ACHN (cell line): ENCODE results near the gene KCNA4.
"Not testable (repeated sequence)": the region's sequence is repeated elsewhere in the genome, so short reads cannot be mapped to it uniquely, and the experiment has no call there.

Source experiments
- DNase-seq: peaks from one replicate; pipeline ENCODE4 v3.0.0-alpha.2; 2015
- in situ Hi-C: cut with HindIII; loops from 2 replicates; pipeline ENCODE4 v1.10.0; 2017; ENCODE audit warnings: low sequenced_read_pairs, low pct_ligation_motif_present, low pct_unique_long_range_greater_than_20kb

Gene KCNA4

DNA sequence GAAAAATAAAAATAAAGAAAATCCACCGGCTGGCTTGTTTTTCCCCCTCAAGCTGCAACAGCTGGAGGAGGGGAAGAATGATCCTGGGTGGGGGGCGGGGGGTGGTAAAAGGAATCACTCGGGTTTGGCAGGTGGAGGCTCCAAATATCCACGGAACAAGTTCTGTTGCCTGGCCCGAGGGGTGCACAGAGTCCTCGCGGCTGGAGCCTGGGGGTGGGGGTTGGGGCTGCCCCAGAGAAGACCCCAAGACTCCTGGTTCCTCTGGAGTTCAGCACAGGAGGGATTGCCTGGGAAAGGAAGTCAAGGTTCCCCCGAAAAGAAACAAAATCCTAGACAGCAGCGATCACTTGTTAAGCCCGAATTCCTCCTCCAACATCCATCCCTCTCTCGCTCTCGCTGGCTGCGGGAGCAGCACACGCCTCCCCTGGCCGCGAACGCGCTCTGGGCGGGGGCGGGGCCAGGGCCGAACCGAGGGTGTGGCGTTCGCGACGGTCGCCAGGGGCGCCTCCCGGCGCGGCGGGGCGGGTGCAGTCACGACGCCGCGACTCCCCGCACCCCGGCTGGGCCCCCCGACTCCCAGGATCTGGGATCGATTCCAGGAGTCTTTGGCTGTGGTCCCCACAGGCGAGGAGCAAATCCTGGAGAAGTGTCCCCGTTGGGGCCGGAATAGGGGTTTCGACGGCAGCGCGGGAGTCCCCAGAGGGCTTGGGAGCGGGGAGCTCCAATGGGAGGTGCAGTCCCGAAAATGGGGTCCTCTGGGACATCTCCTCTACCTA lies at the start of gene KCNA4:
KCNA4 (minus strand) TSS at position 443 of the 776 bp plus-strand sequence. CDS start 4,352 bp downstream, outside the sequence.
- in situ Hi-C loops, result no loop called here
- no peak for DNase-seq

DNA sequence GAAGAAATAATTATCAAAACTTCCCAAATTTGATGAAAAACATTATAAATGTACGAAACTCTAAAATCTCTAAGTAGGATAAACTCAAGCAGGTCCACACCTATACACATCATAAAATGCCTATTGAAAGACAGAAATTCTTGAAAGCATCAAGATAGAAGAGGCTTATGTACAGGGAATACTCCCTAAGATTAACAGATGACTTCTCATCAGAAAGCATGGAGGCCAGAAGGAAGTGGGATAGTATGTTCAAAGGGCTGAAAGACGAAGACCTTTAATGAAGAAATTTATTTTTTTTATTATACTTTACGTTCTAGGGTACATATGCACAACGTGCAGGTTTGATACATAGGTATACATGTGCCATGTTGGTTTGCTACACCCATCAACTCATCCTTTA lies 45.3 kb upstream of the KCNA4 start:
- in situ Hi-C loops, result no loop called here
- no peak for DNase-seq

DNA sequence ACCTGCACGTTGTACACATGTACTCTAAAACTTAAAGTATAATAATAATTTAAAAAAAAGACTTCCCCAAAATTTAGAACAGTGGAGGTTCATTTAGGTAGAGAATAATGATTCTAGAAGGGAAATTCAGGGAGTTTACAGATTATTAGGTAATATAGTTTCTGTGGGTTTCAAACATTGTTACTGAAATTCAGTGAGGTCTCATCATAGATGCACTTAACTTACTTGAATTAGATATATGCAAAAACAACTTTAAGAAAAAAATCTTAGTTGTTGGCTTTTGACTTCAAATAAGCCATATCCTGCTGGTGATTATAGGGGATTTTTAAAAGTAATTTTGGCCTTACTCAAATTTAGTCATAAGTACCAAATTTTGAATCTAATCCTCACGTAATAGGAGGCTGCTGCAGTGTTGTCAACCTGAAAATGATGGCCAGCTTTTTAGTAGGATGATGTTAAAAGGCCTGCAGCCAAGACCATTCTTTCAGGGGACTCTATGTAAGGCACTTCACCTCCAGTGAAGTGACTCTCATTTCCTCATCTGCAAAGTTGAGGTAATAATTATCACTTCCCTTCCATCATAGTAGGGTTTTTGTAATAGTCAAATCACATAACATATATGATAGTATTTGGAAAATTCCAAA lies 42.5 kb upstream of the KCNA4 start:
- in situ Hi-C loops, result no loop called here
- no peak for DNase-seq

DNA sequence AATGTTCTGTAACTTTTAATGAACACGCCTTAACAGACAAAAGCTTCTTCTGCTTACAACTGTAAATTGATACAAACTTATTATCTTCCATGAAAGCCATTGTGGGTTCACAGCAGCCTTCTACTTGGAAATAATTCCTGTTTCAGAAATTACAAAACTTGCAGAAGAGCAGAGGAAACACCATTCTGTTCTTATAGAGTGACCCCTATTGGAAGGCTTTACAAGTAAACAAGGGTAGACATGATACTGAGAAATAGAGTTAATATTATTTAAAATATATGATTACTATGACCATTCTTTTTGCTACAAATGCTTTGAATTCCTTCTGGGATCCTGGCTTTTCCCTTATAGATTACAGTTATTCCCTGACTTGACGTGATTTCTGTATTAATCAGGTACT lies 32.4 kb upstream of the KCNA4 start:
- no peak for DNase-seq
- in situ Hi-C loops, result no loop called here

DNA sequence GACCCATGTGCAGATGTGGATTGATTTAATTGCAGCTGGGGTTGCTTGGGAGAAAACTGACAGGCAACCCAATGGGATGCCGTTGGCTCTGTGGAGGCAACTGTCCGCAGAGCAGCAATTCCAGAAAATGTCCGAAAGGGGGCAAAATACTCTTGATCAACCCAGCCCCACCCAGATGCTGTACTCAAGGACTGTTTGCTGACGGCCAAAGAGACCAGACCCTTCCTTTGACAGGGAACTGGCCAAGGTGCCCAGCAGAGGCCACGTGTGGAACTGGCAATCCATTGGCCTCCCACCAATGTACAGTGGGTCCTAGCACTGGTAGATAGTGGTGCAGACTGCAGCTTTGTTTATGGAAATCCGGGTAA lies 29.7 kb upstream of the KCNA4 start:
- in situ Hi-C loops, result no loop called here

DNA sequence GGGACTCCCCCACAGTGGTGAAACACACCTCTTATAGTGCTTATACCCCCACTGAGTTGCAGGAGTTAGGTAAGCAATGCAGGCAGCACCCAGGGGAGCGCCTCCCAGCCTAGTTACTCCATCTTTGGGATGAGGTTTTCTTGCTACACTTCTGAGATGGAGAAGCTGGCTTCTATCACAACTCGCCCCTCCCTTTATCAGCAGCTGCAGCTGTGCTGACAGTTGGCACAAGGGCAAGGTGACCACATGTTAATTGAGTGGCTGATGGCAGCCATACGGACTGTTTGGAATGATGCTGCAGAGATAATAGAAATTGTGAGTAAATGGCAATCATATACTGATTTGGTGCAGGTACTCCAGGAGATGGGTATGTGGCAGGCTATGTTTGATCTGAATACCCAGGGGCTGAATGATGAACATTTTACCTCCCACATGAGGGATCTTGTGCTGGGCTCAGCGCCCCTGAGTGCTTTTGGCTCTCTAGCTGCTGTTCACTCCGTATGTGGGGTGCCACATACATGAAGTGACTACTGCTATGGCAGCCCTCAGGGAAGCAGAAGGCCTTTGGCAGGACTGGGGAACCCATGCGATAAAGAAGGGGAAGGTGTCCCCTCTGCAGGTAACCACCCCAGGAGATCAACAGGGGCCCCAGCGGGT lies 29.2 kb upstream of the KCNA4 start:
- in situ Hi-C loops, result no loop called here
- no peak for DNase-seq

More for the DNA sequence above, 29.7 kb upstream of the KCNA4 start:
- peak; percentile 1 for DNase-seq

DNA sequence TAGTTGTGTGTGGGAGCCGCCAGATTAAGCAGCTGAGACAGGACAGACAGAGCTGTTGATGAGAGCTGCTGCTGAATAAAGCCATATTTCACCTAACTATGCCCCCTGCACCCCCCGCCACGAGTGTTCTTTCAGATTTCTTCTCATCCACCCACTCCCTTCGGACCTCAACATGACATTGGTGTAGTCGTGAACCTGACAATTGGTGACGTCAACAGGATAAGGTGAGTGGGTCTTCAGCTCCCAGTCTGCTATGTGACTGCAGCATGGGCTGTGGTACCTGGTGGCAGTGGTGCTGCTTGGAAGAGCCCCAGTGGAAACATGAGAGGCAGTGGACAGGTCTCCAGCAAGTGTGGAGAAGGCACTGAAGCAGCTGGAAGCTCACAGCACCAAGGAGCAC lies 28.3 kb upstream of the KCNA4 start:
- in situ Hi-C loops, result no loop called here
- DNase-seq, result no peak

DNA sequence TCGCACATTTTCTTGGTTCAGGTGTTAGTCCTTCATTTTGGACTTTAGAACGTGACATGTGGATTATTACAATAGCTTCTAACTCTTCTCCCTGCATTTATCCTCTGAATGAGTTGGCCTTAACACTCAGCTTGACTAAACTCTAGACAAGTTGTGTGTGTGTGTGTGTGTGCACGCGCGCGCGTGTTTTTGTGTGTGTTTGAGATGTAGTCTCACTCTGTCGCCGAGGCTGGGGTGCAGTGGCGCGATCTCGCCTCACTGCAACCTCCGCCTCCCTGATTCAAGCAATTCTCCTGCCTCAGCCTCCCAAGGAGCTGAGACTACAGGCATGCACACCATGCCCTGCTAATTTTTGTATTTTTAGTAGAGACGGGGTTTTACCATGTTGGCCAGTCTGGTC lies 24.3 kb upstream of the KCNA4 start:
- in situ Hi-C loops, result no loop called here
- DNase-seq, result no peak

DNA sequence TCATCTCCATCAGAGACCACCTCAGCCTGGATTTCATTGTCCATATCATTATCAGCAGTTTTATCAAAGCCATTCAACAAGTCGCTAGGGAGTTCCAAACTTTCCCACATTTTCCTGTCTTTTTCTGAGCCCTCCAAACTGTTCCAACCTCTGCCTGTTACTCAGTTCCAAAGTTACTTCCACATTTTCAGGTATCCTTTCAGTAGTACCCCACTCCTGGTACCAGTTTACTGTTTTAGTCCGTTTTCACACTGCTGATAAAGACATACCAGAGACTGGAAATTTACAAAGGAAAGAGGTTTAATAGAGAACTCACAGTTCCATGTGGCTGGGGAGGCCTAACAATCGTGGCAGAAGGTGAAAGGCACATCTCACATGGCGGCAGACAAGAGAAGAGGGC lies 17.9 kb upstream of the KCNA4 start:
- in situ Hi-C loops, DNase-seq: not testable (repeated sequence)

DNA sequence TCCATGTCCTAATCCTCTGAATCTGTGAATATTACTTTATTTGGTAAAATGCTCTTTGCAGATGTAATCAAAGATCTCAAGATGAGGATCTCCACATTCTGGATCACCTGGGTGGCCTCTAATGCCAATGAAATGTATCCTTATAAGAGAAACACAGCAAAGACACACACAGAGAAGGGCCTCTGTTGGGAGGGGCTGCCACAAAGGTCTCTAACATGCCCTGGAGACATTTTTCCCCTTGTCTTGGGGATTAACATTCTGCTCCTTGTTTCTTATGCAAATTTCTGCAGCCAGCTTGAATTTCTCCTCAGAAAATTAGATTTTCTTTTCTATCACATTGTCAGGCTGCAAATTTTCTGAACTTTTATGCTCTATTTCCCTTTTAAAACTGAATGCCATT lies 17.3 kb upstream of the KCNA4 start:
- in situ Hi-C loops, DNase-seq: not testable (repeated sequence)

DNA sequence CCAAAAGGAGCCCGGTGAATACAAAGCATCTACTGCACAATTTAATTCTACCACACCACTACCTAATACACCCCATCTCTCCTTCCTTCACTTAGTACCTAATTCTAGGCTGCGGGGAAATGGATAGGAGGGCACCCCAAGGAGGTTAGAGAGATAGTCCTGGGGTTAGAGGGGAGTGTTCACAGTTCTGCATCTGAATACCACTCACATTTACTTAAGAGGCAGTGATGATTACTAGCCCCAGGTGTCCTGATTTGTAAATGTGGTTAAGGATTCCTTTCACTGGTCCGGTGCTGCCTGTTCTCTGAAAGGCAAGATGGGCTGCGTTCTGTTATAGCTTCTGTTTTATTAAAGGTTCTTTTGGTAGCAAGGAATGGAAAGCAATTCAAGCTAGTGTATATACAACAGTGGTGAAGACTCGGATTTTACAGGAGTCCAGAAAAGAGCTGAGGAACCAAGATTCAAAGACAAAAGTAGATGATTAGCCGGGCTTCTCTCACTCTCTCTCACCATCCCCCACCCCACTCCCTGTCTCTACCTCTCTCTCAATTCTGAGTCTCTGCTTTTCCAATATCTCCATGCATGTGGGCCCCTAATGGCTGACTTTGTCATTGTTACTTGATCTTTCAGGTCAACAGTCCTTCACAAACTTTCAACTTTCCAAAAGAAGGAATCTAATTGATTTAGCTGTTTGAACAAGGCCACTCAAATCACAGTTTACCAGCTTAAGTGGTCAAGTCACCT lies 8.7 kb upstream of the KCNA4 start:
- no peak for DNase-seq
- in situ Hi-C loops, result no loop called here

DNA sequence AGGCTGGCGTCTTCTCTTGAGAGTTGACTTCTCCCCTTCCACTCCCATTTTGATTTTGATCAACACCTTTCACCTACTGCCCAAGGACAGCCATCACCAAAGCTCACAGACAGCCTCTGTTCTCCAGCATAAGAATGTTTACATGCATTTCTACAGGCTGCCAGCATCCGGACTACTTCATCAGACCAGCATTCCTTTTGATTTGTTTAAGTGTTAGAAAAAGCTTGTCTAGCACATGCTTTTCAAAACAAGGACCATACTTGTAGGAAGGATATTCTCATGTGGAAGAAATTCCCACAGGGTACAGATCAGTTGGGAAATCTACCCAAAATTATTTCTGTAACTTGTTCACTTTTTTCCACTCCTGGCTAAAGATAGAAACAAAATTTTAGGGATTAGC lies 6.2 kb upstream of the KCNA4 start:
- no peak for DNase-seq
- in situ Hi-C loops, result no loop called here

DNA sequence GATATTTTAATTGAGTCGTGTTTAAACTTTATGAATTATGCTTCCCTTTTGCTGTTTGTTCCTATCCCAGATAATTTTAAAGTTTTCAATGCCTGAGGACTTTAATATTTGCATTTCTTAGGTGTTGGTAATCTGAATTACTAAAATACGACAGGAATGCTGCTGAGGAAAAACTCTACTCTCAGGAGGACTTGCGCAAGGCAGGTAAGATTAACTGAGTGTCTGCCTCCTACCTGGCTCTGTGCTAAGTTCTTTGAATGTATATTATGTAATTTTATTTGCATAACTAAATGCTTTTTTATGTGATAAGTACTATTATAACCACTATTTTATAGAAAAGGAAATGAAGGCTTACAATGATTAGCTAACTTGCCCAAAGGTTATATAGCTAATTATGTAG lies 2.7 kb upstream of the KCNA4 start:
- in situ Hi-C loops, result no loop called here
- no peak for DNase-seq

DNA sequence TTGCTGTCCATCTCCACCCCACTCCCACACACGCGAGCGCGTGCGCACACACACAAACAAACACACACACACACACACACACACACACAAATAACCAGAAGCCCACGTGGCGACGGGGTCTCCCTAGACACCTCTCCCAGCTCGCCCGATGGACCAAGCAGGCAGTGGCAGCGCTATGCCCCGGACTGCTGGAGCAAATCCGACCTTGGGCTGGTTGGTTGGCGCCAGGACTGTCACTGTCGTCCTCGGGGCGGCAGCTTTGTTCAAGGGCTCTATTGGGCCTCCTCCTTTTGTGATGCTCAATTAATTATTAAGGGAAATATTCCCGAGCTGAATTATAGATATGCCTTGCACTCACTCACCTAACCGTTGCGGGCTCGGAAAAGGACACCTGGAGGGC lies 1.7 kb upstream of the KCNA4 start:
- no peak for DNase-seq
- in situ Hi-C loops, result no loop called here

DNA sequence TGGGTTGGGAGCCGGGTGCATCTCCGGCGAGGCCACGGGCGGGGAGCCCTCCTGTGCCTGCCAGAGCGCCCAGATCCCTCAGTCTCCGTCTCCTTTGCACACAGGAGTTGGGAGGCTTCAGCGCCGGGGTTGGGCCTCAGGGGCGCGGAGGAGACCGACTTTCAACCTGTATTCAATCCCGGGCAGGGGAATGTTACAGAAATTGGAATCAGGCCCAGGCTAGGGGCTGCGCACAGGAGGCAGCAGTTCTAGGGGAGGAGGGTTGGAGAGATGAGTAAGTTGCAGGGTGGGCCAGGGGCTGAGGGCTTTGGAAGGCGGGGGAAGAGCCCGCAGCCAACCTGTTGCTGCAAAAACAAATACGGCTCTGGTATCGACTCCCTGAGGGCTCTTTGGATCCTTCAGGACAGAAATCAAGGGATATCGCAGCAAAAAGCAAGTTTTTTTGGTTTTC lies 640 bp upstream of the KCNA4 start:
- in situ Hi-C loops, result no loop called here
- no peak for DNase-seq

DNA sequence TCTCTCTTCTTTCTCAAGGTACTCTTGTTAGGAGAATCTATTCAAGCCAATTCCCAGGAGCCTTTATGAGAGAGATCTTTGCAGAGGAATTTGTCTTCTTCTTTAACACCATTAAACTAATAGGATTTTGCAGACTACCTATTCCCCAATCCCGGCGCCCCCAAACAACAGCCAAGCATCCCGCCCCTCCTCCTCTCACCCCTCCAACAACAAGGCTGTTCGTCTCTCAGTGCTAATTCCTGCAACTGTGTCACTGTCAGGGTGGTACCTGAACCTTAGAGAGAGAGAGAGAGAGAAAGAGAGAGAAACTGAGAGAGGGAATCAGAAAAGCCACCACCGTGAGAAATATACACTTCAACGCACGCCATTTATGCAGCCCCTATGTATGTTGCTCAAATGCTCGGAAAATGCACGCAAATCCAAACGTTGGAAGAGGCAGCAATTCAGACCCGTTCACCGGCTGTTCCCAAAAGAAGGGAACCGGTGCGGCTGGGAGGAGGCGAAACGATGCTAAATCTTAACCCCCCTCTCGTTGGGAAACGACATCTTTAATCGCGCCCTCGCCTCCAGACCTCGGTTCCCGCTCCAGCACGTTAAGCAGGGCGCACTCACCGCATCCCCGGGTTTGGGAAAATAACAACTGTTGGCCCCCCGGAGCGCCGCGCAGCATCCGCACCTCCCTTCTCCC lies 961 bp downstream of the KCNA4 start:
- DNase-seq, result no peak
- in situ Hi-C loops, result no loop called here

DNA sequence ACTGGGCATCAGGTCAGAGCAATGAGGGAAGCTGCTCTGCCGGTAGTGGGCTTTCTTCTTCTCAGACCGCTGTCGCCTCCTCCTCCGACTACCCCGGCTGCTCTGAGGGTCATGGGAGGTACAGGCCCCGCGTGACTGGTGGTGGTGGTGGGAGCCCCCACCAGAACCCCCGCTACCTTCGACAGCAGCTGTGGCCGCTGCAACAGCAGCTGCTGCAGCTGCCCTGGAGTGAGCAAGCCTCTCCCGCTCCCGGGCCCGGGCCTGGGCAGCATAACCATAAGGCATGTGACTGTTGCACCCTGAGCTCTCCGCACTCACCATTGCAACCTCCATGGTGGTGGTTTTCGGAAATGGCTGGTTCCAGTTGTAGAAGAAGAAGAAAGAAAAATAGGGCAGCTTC lies 4.5 kb downstream of the KCNA4 start:
- no peak for DNase-seq

DNA sequence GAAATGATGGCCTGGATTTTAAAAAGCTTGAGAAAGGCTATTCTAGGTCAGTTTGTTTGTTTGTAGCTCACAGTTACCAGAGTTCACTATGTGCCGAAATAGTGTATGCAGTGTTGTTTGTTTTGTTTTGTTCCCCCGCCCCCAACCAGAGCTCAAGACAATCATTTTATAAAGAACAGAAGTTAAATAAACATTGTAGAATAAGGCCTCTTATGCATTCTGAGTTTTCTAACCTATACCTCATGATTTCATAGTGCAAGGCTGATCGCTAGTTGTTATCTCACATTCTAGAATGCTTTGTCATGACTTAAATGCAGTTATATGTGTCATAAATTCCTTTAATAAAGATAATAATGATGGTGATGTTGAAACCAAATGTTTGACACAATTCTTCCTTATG lies 7.8 kb downstream of the KCNA4 start:
- DNase-seq, result no peak
- in situ Hi-C loops, result no loop called here

More for the DNA sequence above, 4.5 kb downstream of the KCNA4 start:
- in situ Hi-C loops, result no loop called here

DNA sequence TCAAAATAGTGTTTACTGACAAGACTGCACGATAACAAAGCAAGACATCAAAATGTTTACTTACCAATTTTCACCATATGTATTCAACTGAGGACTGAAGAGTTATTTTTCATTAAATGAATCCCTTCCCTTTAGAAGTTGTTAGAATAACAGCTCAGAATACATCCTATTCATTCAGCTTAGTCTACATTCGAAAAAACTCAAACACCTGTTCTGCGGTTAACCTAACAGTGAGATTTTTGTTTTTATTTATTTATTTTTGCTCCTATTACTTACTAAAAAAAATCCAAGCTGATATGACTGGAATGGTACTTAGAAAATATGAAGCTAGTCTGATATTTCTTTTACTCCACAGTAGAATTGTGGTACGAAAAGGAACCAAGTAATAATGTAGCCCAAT lies 10.0 kb downstream of the KCNA4 start:
- in situ Hi-C loops, result no loop called here
- no peak for DNase-seq
